Measurements from ENCODE around the gene PPP2R2B.
A peak's percentile ranks its signal among the peaks of the same experiment; 100 is the strongest.
"Not testable (repeated sequence)": the region's sequence is repeated elsewhere in the genome, so short reads cannot be mapped to it uniquely, and the experiment has no call there.

Gene PPP2R2B

GRCh38 chr5:146618434-146618833, 260.1 kb downstream of the PPP2R2B start:
- no peak for DNase-seq (ENCODE audit: low read depth in 2 of 2)

GRCh38 chr5:146609731-146610130, 268.8 kb downstream of the PPP2R2B start:
- DNase-seq (ENCODE audit: low read depth in 2 of 2) = not testable (repeated sequence)

- no peak for DNase-seq (ENCODE audit: low read depth in 2 of 2)
These were observed 270.8 kb downstream of the PPP2R2B start for GRCh38 chr5:146607659-146608332.

- no peak for DNase-seq (ENCODE audit: low read depth in 2 of 2)
These were observed 271.7 kb downstream of the PPP2R2B start for GRCh38 chr5:146606893-146607292.

- DNase-seq (ENCODE audit: low read depth in 2 of 2) = no peak
These were observed 278.2 kb downstream of the PPP2R2B start for GRCh38 chr5:146600376-146600775.

- no peak for DNase-seq (ENCODE audit: low read depth in 2 of 2)
These were observed 279.3 kb downstream of the PPP2R2B start for GRCh38 chr5:146599261-146599660.

GRCh38 chr5:146595088-146595487, 283.5 kb downstream of the PPP2R2B start:
- DNase-seq (ENCODE audit: low read depth in 2 of 2) = no peak

GRCh38 chr5:146592352-146592751, 286.2 kb downstream of the PPP2R2B start:
- DNase-seq (ENCODE audit: low read depth in 2 of 2) = no peak

GRCh38 chr5:146589028-146589345, 289.6 kb downstream of the PPP2R2B start:
- no peak for DNase-seq (ENCODE audit: low read depth in 2 of 2)

- DNase-seq (ENCODE audit: low read depth in 2 of 2) = no peak
These were observed 290.1 kb downstream of the PPP2R2B start for GRCh38 chr5:146588331-146589027.

- no peak for DNase-seq (ENCODE audit: low read depth in 2 of 2)
These were observed 291.8 kb downstream of the PPP2R2B start for GRCh38 chr5:146586752-146587151.

- DNase-seq (ENCODE audit: low read depth in 2 of 2) = no peak
These were observed 293.8 kb downstream of the PPP2R2B start for GRCh38 chr5:146584750-146585149.

- no peak for DNase-seq (ENCODE audit: low read depth in 2 of 2)
These were observed 296.4 kb downstream of the PPP2R2B start for GRCh38 chr5:146582051-146582596.

- no peak for DNase-seq (ENCODE audit: low read depth in 2 of 2)
These were observed 298.3 kb downstream of the PPP2R2B start for GRCh38 chr5:146580237-146580636.

- no peak for DNase-seq (ENCODE audit: low read depth in 2 of 2)
These were observed 303.8 kb downstream of the PPP2R2B start for GRCh38 chr5:146574713-146575112.

GRCh38 chr5:146568161-146568560, 310.4 kb downstream of the PPP2R2B start:
- DNase-seq (ENCODE audit: low read depth in 2 of 2) = no peak

- DNase-seq (ENCODE audit: low read depth in 2 of 2) = peak; percentile 8 to 13
These were observed 312.7 kb downstream of the PPP2R2B start for GRCh38 chr5:146565764-146566367.

- no peak for DNase-seq (ENCODE audit: low read depth in 2 of 2)
These were observed 314.4 kb downstream of the PPP2R2B start for GRCh38 chr5:146564007-146564762.

GRCh38 chr5:146562461-146562860, 316.1 kb downstream of the PPP2R2B start:
- no peak for DNase-seq (ENCODE audit: low read depth in 2 of 2)

- DNase-seq (ENCODE audit: low read depth in 2 of 2) = no peak
These were observed 316.8 kb downstream of the PPP2R2B start for GRCh38 chr5:146561711-146562110.

- no peak for DNase-seq (ENCODE audit: low read depth in 2 of 2)
These were observed 318.2 kb downstream of the PPP2R2B start for GRCh38 chr5:146560205-146560812.

GRCh38 chr5:146556884-146557283, 321.7 kb downstream of the PPP2R2B start:
- DNase-seq (ENCODE audit: low read depth in 2 of 2) = not testable (repeated sequence)

Measured in stimulated activated CD8-positive, alpha-beta memory T cell treated with anti-CD3 and anti-CD28 coated beads, Interleukin-7, amount 100 ng/mL, for 4 hours (primary cell).